Spleen (tissue), 11 donors: Measurements from ENCODE around the gene IRAK4. TPM values are rescaled to one million over a fixed set of nuclear protein-coding genes. Genes with fewer than 3 reads are reported as not detected.

ENCODE experiments used
- DNase-seq: peaks from one replicate; pipeline ENCODE4 v3.0.0-alpha.2; 2020
- H3K27ac ChIP-seq, 8 donors: fragments of 200-600 bp; sonication (generic) in 7 of 8; 1 replicate in 4 of 8; 2 replicates in 4 of 8; pipeline versions ENCODE4 v1.5.0 to v1.8.0; 2016 to 2021; ENCODE audit warnings: inconsistent platforms in 4 of 8, mild to moderate bottlenecking in 4 of 8, moderate library complexity in 1 of 8
- H3K27me3 ChIP-seq, 7 donors: fragments of 200-600 bp; sonication (generic) in 6 of 7; replicated peaks in 1 of 7; 1 replicate in 4 of 7; 2 replicates in 3 of 7; pipeline versions ENCODE4 v1.5.0 to v1.8.0; 2016 to 2021; ENCODE audit warnings: inconsistent platforms in 3 of 7, mild to moderate bottlenecking in 1 of 7
- H3K36me3 ChIP-seq, 6 donors: fragments of 200-600 bp; sonication (generic) in 5 of 6; 1 replicate in 4 of 6; 2 replicates in 2 of 6; pipeline versions ENCODE4 v1.5.0 to v1.8.0; 2016 to 2021; ENCODE audit warnings: inconsistent platforms in 2 of 6
- H3K4me1 ChIP-seq, 6 donors: fragments of 200-600 bp; sonication (generic) in 5 of 6; 1 replicate in 3 of 6; 2 replicates in 3 of 6; pipeline versions ENCODE4 v1.5.0 to v1.8.0; 2016 to 2021; ENCODE audit warnings: inconsistent platforms in 3 of 6
- H3K4me3 ChIP-seq, 8 donors: fragments of 200-600 bp; sonication (generic) in 7 of 8; 1 replicate in 4 of 8; 2 replicates in 4 of 8; pipeline versions ENCODE4 v1.5.0 to v1.8.0; 2016 to 2021; ENCODE audit warnings: inconsistent platforms in 4 of 8, mild to moderate bottlenecking in 4 of 8, moderate library complexity in 2 of 8
- H3K9me3 ChIP-seq, 8 donors: fragments of 200-600 bp; sonication (generic) in 7 of 8; 1 replicate in 4 of 8; 2 replicates in 4 of 8; pipeline versions ENCODE4 v1.5.0 to v1.8.0; 2016 to 2021; ENCODE audit warnings: inconsistent platforms in 4 of 8
- CTCF ChIP-seq, 11 experiments: fragments of 200-600 bp in 7 of 11; fragments of 450-650 bp in 4 of 11; sonication (generic) in 4 of 11; IDR thresholded peaks in 8 of 11; conservative IDR thresholded peaks in 3 of 11; 1 replicate in 7 of 11; 2 replicates in 4 of 11; pipeline versions ENCODE4 v1.4.0 to v1.8.0; 2016 to 2021; ENCODE audit warnings: antibody characterized with exemption in 11 of 11, inconsistent platforms in 4 of 11, mild to moderate bottlenecking in 1 of 11
- POLR2A ChIP-seq, 3 donors: fragments of 450-650 bp; IDR thresholded peaks; one replicate each; pipeline ENCODE4 v1.5.1; 2017; ENCODE audit warnings: antibody characterized with exemption in 3 of 3, mild to moderate bottlenecking in 1 of 3
- POLR2AphosphoS5 ChIP-seq, 3 donors: sonication (generic); formaldehyde crosslinking; IDR thresholded peaks; one replicate each; pipeline ENCODE4 v1.5.1; 2017; ENCODE audit warnings: antibody characterized with exemption in 3 of 3
- WGBS, 5 donors: extraction: QIAGEN DNeasy Blood & Tissue Kit in 3 of 5; methylation state at CpG; one replicate each; pipeline versions ENCODE4 v1.1.5 to v1.1.7; 2013 to 2018; 5-methylcytosine and 5-hydroxymethylcytosine counted together
- intact Hi-C: fragments of 100-400 bp; cut with DNase I; formaldehyde crosslinking; loops from one replicate; pipeline ENCODE4 v1.15.0; 2023; ENCODE audit warnings: low total_unique reads
- polyA plus RNA-seq, 3 donors: library from polyadenylated mRNA; stranded (reverse); fragments of 200-250 nt; gene quantifications; one replicate each; pipeline ENCODE4 v1.2.1, GENCODE V29; 2013
- total RNA-seq, 7 donors: library from RNA; depleted of rRNA in 3 of 7; stranded (reverse); fragments of >200 nt in 3 of 7; fragmentation: NEBNext Ultra II Directional in 4 of 7; extraction: Animal tissue kit (Norgen Biotek cat#: 25700) in 4 of 7; gene quantifications; one replicate each; pipeline versions ENCODE4 v1.1.0 to v1.2.1, GENCODE V29; 2016 to 2021
- donor health status: healthy with polysubstance abuse.
- donor health status: DM: no; HTN: no; CAD: no; lungs with moderate emphysema.
- donor health status: DM: no; HTN: no; CAD: no.
- donor health status: Bipolar disorder and iron deficiency.
- donor health status: healthy.
- donor health status: DM: no; HTN: no; CAD: no.
- donor health status: DM: yes; HTN: yes; CAD: no.

Gene IRAK4
- total and polyA plus RNA-seq, 10 donors: 18.1 to 97.9 (median 39.7) TPM

- peaks cover 7 to 56% (median 23%) of the 10 kb centered on the region in 6 donors for H3K4me1 ChIP-seq
- peak overlapping the region; percentile 53 to 88 (median 60) for H3K4me3 ChIP-seq
- no peak for DNase-seq
- no peaks in the 10 kb centered on the region for H3K36me3 ChIP-seq
- 5 to 8% (median 6%) methylated on average over 8 of the region's 8 CpGs for WGBS, 5 donors
- TF ChIP-seq POLR2A (IDR thresholded peaks at IDR 0.05): no peak
- TF ChIP-seq CTCF (IDR thresholded peaks at IDR 0.05 in 8 of 11, conservative IDR thresholded peaks at IDR 0.05 in 3 of 11): no peak
- no peak for TF ChIP-seq POLR2AphosphoS5 (IDR thresholded peaks at IDR 0.05)
- peak overlapping the region; percentile 86 to 96 (median 90) for H3K27ac ChIP-seq
- intact Hi-C loops: no loop called here
- no peaks in the 10 kb centered on the region for H3K9me3 ChIP-seq
- H3K27me3 ChIP-seq: peaks cover 0 to 37% (median 0%) of the 10 kb centered on the region in 7 donors
Observed at GRCh38 chr12:43836475-43836989, 77.8 kb downstream of the IRAK4 start.

Other genes with a start within 250 kb of the IRAK4 start
- not detected for gene ADAMTS20, start 206.7 kb upstream of the IRAK4 start, total RNA-seq
- gene ADAMTS20, start 206.7 kb upstream of the IRAK4 start, polyA plus RNA-seq: not detected
- gene PUS7L, start 161 bp upstream of the IRAK4 start, total RNA-seq: 10 to 100 TPM; 13.3 to 18.2 (median 15.9) TPM
- gene PUS7L, start 161 bp upstream of the IRAK4 start, polyA plus RNA-seq: 1 to 10 TPM; 1.5 to 2.1 (median 1.8) TPM
- gene TWF1, start 47.4 kb downstream of the IRAK4 start, total RNA-seq: 10 to 100 TPM; 28.1 to 58.4 (median 36.9) TPM
- gene TWF1, start 47.4 kb downstream of the IRAK4 start, polyA plus RNA-seq: 10 to 100 TPM; 20.6 to 26.0 (median 24.8) TPM
- gene TMEM117, start 77.1 kb downstream of the IRAK4 start, total RNA-seq: 10 to 100 TPM in 2 of 7 donors, 1 to 10 TPM in 5; 2.9 to 24.5 (median 5.5) TPM
- gene TMEM117, start 77.1 kb downstream of the IRAK4 start, polyA plus RNA-seq: 1 to 10 TPM; 1.7 to 2.2 (median 1.7) TPM